Measurements from ENCODE around the gene RNASE7.
A peak's percentile ranks its signal among the peaks of the same experiment; 100 is the strongest.
"Not testable (repeated sequence)": the region's sequence is repeated elsewhere in the genome, so short reads cannot be mapped to it uniquely, and the experiment has no call there.

Gene RNASE7, protein sequence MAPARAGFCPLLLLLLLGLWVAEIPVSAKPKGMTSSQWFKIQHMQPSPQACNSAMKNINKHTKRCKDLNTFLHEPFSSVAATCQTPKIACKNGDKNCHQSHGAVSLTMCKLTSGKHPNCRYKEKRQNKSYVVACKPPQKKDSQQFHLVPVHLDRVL

DNA sequence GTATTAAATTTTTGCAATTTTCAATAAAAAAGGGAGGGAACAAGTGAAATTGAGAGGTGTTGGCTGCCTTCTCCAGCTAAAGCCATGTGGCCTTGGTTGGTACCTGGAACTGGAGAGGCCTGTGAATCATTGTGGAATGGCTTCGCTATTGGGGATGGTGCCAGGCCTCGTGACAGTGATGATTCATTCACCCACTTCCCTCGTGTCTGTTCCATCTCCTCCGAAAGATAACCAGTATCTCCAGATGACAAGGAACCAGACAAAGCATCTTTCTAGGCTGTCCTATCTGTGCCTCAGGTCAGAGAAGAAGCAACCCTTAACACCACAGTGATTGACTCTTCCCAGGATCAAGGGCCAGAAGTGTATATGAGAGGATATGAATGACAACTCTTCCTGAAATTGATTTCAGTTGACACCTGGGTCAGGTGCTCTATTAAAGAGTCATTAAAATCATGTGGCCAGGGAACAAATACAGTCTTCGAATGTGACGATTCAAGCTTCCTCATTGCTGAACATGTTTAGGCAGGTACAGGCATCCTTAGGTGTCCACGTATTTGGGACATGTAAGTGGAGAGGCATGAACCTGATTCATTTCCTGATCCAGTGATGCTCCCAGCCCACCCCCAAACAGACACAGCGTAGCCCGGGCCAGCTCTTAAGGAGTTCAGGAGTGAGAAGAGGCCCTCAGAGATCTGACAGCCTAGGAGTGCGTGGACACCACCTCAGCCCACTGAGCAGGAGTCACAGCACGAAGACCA lies at the start of gene RNASE7:
RNASE7 (plus strand) TSS at position 687 of the 758 bp plus-strand sequence. CDS start 631 bp downstream, outside the sequence.
- DNase-seq = no peak

DNA sequence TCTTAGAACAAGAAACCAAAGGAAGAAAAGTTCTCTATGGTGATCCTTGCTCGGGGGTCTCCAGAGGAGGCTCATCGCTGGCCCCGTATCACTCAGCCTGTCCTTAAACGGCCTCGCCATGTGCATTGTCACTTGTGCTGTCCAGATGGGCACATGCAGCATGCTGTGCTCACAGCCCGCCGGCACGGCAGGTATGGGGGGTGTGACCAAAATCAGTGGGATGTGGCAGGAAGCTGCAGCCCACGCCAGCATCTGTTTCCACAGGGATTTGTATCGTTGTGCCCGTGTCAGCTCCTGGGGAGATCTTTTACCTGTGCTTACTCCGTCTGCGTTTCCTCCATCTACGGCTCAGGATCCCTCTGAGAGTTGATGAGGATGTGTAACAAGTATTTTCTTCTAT lies 45.6 kb upstream of the RNASE7 start:
- no peak for DNase-seq

DNA sequence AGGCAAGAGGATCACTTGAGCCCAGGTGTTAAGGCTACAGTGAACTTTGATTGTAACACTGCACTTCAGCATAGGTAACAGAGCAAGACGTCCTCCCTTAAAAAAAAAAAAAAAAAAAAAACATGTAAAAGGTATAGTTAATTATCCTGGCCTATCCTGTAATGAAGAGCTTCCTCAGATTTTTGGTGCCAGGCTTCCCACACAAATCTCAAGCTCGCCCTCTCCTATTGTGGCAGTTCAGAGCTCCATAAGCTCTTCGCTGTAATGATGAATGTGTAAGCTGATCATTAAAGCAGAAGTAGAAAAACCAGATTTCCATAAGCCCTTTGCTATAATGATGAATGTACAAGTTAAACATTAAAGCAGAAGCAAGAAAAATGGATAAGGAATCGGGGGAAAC lies 45.0 kb upstream of the RNASE7 start:
- no peak for DNase-seq

DNA sequence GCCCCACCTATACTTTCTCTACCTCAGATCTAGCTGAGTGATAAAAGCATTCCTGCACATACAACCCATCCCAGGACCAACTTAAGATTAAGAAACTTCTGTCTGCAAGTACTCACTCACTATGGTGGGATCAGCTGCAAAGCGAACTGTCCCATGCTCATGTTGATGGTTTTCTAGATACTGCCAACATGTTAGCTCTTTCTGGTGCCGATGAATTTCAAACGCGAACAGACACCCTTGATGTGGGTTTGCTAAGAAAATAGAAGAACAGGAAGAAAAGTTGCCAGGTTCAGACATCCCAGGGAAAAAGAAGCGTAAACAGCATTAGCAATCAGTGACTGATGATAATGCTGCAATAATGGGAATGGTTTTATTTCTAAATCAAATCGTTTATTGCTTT lies 44.6 kb upstream of the RNASE7 start:
- DNase-seq = no peak

DNA sequence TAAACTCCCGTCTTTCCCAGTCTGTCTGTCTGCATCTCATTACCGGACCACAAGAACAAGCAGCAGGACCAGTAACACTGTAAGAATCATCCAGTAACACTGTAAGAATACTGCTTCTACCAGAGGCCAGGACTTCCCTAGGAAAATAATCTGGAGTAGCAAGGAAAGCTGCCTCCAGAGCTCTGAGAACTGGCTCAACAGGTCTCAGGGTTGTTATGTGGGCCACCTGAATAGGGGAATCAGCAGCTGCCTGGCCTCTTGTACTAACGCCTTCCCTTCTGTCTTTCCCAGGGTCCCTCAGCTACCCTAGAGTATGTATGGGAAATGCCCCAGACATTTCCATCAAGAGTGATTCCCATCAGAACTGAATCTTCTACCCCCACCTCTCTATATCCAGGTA lies 44.0 kb upstream of the RNASE7 start:
- DNase-seq = no peak

DNA sequence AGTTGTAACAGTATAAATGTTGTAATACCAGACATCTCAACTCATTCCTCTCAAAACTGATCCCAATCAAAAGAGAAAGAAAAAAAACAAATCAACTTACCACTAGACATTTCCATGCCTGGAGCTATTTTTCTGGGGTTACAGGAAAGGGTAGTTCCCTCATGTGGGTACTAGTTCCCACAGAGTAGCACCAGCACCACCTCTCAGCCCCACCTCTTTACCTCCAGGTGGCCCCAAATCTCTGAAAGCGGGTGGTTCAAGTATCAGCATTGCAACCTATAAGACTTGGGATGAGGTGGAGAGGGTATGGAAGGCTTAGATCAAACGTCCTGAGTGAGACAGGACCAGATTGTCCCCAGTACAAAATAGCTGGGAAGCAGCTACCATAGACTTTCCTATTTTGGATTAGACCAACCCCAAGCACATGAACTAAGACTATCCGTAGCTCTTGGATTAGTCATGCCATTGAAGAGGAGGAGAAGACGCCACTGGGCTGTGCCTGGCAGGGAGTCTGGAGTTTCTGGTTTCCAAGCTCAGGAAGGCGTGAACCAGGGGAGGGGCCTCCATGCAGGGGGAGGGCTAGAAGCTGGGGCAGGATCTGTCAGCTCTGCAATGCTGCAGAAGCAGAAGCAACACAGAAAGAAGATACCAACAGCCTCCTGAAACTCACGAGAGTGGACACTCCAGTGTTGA lies 43.3 kb upstream of the RNASE7 start, which contains the start of gene SLC39A2:
SLC39A2 (plus strand) TSS at position 620 of the 693 bp plus-strand sequence. CDS start 154 bp downstream, outside the sequence.
- no peak for DNase-seq

DNA sequence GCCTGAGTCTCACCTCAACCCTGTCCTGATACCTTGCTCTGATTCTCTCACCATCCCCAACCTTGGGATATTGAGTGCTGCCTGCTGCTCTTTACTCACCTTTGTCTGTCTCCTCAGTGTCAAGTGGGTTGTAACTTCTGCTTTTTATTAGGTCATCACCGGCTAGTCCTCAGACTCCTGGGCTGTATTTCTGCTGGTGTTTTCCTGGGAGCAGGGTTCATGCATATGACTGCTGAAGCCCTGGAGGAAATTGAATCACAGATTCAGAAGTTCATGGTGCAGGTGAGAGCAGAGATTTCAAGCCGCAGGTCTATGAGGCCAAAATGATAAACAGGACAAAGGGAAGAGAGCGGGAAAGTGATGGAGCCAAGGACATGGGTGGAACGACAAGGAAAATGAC lies 42.6 kb upstream of the RNASE7 start:
- DNase-seq = no peak

DNA sequence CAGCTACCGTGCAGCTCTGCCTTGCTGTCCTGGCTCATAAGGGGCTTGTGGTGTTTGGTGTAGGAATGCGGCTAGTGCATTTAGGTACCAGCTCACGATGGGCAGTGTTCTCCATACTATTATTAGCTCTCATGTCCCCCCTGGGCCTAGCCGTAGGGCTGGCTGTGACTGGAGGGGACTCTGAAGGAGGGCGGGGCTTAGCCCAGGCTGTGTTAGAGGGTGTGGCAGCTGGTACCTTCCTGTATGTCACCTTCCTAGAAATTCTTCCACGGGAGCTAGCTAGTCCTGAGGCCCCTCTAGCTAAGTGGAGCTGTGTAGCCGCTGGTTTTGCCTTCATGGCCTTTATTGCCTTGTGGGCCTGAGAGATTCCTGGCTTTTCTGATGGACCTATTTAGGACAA lies 40.9 kb upstream of the RNASE7 start:
- no peak for DNase-seq

DNA sequence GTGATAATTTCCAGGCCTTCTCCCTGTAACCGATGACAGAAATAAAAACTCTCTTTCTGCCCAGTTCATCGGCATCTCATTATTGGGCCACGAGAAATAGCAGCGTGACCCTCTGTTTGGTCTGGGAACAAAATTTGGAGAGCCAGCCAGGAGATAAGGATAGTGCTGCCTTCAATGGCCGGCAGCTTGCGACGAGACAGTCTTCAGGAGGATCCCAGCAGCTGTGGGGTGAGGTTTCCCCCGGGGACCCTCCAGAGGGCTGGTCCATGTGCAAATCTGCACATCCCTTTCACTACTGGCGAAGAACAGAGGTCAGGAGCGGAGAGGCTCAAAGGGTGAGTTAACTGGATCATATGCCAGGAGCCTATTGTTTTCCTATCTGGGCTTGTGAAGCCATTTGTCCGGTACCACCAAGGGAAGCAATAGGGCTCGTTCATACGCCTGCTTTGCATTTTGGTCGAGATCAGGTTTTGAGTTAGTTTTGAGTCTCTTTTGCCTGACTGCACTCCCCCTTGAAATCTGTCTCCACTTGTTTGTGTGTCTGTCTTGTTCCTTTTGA lies 38.3 kb upstream of the RNASE7 start:
- no peak for DNase-seq

DNA sequence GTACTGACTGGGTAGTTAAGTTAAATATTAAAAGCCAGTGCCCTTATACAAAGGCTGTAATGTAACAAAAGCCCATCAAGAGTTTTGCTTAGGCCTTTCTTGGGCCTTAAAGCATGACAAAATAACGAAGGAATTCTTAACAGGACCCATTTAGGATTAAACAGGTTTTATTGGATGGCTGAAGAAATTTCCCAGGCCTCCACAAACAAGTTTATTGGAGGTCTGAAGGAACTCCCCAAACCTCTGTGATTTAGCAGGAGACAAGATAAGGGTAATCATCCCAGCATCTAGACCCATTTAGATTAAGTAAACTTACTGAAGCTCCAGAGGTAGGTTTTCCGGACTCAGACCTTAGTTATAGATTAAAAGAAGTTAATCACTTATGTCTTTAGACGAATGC lies 32.4 kb upstream of the RNASE7 start:
- DNase-seq = not testable (repeated sequence)

DNA sequence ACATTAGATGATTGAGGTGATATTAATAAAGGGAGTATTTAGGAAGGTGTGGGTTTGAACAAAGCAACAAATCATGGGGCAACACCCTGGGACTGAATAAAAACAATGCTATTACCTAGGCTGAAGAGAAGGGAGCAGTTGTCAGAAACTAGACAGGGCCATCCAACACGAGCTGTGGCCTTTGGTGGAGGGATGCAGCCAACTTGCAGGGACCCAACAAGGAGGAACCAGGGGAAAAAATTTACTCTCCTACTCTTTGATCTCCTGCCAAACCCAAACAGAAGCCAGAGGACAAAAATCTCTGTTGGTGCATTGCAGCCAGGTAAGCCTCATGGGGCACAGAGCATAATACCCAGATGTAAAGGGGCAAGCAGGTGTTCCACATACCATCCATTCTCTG lies 31.0 kb upstream of the RNASE7 start:
- no peak for DNase-seq

DNA sequence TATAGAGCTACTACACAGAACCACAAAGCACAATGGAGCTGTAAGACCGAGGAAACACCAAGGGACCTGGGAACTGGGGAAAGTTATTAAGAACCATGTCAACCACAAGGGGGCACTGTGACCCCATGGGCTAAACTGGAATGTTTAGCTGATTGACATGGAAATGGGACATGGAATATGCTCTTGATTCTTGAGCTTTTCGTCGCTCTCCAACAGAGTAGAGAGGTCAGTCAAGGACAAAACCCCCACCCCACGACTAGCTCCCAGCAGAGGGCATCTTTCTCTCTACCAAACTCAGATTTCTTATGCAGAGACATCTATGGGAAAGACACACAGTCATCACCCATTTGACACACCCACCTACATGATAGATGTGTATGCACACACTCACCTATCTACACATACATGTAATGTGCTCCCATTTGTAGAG lies 27.4 kb upstream of the RNASE7 start:
- DNase-seq = peak; percentile 83 to 84

DNA sequence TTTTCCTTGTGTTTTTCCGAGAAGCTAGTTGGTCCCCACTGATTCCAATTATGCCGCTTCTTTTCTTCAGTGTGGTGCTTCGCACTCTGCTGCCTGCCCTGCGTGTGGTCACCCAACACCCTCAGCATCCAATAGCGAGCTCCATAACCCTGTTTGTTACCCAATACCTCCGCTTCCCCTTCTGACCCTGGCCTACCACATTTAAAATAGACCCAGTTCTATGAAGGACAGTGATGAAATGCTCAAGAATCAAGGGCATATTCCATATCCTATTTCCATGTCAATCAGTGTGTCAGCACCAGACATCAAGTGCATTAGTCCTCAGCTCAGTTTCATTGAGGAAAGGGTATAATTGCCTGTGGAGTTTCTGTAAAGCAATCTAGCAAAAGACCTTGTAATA lies 26.9 kb upstream of the RNASE7 start:
- no peak for DNase-seq

DNA sequence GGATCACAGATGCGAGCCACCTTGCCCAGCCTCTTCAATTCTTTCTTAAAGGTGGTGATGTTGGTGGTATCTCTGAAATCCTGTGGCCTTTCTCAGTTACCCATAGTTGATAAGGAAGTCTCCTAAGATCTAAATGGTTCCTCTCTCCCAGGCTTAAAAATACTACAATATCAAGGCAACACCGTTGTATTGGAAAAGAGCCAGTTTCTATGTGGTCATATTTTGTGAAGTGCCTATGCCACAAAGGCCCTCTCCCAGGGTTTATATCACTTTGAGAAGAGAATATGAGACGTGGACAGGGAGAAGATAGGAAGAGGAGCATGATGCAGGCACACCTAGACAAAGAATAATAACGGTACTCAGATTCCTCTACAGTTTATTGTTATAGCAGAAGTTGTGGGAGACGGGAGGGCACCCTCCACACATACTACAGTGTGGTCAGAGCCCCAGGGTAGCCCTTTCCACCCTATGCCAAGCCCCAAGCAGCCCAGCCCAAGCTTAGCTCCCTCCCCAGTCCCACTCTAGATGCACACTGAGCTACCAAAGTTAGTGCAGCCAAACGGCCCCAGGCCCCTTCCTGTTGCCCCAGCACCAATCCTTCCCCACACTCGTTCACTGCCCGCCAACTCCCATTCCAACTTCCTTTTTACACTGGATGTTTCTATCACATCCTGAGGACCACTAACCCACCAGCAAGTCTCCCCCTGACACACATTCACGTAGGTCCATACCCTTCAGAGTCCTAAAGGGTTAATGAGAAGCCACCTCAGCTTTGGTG lies 25.6 kb upstream of the RNASE7 start:
- no peak for DNase-seq

DNA sequence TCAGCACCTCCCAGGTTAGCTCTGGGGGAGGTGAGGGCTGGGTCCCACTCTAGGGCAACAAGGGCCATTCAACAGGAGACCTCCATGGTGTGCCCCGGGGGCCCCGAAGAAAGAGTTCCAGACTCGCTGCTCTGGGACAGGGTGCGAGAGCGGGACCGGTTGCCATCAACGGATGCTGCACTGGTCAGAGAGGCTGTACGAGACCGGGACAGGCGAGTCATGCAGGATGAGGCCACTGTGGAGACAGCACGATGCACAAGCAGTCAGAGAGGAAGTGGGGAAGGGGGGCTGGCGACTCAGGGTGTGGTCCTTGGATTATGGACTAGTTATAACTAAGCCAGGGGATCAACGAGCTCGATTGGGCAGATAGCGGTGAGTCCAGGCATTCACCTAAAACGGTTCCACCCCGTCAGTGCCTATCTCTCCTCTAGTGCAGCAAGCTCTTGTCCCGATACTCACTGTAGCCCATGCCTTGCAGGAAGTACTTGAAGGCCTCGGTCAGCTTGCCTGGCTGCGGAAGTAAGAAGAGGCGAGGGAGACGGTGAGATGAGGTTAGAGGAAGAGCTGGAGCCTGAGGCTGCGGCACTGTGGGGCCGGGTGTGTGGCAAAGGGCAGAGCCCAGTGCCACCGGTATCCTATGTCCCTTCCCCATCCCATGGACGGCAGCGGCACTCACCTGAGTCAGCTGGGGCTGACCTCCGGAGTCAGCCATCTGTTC lies 24.5 kb upstream of the RNASE7 start:
- DNase-seq = no peak

DNA sequence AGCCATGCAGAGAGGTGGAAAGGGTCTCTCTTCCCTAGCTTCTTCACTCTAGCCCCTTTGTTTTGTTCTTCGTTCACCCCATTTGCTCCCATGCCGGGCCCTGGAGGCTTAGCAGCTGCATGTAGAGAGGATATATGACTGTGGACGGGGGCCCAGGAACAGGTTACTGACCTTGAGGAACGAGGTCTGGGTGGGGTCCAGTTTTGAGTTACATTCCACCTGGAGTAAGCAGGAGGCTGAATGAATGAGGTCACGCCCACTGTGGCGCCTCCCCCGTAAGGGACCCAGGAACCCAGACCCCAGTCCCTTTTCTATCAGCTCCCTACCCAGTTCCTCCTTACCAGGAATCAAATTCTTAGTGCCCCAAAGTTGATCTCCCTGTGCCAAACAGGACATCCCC lies 23.9 kb upstream of the RNASE7 start:
- DNase-seq = no peak

DNA sequence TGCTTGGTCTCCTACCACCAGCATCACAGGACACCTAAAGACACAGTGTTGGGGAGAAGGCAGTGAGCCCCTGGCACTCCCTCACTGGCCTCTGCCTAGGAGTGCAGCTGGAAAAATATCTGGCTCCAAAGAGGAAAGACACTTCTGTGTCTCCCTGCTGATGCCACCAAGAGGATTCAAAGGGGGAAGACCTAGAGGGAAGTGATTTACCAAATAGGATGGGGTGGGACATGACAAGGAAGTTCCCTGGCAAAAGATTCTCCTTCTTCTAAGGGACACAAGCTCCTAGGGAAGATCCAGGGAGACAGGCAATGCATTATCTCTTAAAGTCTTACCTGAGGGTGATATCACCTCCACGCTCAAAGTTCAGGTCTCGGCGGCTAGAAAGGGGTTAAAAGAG lies 23.4 kb upstream of the RNASE7 start:
- DNase-seq = no peak

DNA sequence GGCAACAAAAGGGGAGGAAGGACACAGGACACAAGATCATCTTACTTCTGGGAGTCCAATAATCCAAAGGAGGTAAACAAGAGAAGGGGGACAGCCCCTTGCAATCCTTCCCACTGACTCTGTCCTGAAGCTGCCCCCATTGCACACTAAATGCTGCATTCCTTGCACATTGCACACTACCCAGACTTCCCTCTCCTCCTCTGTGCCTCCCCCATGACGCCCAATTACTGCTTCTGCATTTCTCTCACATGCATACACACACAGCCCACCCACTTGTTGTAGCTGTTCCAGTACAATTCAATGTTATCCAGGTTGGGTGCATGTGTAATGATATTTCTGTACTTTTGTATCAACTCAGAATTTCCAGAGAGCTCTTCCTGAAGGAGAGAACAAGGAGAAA lies 22.8 kb upstream of the RNASE7 start:
- no peak for DNase-seq

DNA sequence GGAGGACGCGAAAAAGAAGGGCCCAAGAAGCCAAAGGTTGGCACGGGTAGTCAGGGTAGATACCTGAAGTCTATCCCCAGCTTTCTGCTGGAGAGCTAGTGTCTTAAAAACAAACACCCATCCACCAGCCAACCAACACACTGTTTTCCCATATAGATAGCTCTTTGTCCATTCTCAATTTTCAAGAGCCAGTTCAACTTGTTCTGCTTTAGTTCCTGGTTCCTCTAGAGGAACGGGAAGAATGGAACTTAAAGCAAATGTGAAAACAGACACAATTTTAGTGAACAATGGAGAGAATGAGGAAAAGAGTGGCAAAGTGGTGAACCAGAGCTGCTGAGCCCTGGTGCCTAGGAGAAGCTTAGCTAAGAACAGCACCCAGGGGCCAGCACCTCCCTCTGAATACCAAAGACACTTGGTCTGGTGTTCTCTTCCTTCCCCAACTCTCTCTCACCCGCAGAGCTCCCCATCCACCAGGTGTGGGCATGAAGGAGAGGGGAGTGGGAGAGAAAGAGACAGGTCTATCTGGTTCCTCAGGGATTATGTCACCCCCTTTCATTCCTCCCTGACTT lies 21.1 kb upstream of the RNASE7 start:
- DNase-seq = no peak

DNA sequence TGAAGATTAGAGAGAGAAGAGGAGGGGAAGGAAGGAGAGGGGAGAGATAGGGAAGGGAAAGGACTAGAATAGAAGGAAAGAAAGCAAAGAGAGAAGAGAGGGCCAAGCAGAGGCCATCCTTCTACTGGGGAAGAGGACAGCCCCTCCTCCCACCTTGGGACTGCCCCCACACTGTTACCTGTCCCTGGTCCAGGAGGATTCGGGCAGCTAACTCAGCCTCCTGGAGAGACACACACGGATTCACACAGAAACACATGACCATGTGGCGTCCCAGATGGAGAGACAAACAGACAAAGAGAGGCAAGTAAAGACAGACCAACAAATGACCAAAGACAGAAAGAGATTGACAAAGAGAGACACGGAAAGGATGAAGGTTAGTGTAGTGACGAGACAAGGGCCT lies 19.5 kb upstream of the RNASE7 start:
- no peak for DNase-seq

DNA sequence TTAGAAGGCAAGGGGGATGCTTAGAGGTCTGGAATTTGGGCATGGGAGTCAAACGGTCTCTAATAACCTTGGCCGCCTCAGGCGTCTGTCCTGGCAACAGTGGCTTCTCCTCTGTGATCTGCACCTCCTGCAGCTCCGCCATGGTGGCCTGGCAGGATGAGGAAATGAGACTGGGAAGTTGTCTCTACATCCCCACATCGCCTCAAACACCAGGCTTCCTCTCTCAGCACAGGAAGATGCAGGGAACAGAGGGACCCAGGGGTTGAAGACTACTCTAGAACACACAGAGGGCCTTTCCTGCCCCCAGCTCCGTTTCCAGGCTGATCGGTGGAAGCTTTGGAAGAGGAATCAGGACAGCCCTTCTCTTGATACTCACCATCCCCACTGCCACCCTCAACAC lies 19.0 kb upstream of the RNASE7 start:
- no peak for DNase-seq
